Stimulated activated naive CD8-positive, alpha-beta T cell treated with anti-CD3 and anti-CD28 coated beads, Interleukin-15, Interleukin-2, amounts not matched to agents 100 ng/mL and 50 ng/mL, for 24 hours (primary cell): Measurements from ENCODE around the gene SGCD.
A peak's percentile ranks its signal among the peaks of the same experiment; 100 is the strongest.

ENCODE experiments used
- H3K27ac Mint-ChIP-seq: one replicate; pipeline ENCODE4 v1.8.0; 2021; ENCODE audit warnings: mild to moderate bottlenecking, mixed read lengths
- H3K27me3 Mint-ChIP-seq: one replicate; pipeline ENCODE4 v1.8.0; 2021; ENCODE audit warnings: mixed read lengths
- H3K36me3 Mint-ChIP-seq: one replicate; pipeline ENCODE4 v1.8.0; 2021; ENCODE audit warnings: low read depth, mixed read lengths
- H3K4me1 Mint-ChIP-seq: one replicate; pipeline ENCODE4 v1.8.0; 2021; ENCODE audit warnings: low read depth, mixed read lengths
- H3K4me3 Mint-ChIP-seq: one replicate; pipeline ENCODE4 v1.8.0; 2021; ENCODE audit warnings: mild to moderate bottlenecking, mixed read lengths
- H3K9me3 Mint-ChIP-seq: one replicate; pipeline ENCODE4 v1.8.0; 2021; ENCODE audit warnings: mixed read lengths

The SGCD gene

DNA sequence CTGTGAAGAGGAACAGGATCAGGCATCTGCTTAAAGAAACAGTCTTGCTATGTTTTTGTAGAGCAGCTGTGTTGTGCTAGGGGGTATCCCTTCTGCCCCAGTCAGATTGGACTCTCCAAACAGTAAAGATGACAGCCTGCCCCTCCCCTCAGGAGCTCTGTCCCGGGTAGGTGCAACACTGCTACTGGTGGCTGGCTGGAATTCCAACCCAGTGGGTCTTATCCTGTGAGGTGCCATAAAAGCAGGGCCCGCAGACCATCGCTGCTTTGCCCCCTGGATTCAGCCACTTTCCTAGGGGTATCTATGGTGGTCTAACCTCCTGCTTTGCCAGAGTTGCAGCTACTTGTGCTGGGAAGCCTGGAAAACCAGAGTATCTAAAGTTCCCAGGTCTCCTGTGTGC lies 408.5 kb downstream of the SGCD start:
- Mint-ChIP-seq H3K27me3 (peaks cover 37% of the 10 kb centered on the region), H3K36me3 (no peaks in the 10 kb centered on the region), H3K27ac (no peak overlapping the region), H3K4me1 (peaks cover 6% of the 10 kb centered on the region), H3K9me3 (no peaks in the 10 kb centered on the region), H3K4me3 (no peak overlapping the region)

DNA sequence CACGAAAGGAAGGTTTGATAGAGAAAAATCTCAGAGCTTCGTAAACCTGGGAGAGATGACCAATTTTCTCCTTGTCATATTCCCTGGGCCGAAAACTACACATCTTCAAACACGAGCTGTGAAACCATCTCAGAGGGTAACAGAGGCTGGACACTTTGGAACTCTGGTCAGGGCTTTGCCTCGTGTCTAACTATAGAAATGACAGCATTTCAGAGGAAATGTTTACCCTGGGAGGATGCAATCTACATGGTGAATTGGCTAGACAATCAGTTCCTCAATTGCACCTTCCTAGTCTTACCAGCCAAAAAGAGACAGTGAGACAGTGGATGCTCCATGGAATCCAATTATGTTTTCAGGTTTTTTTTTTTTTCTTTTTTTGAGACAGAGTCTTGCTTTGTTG lies 414.6 kb downstream of the SGCD start:
- Mint-ChIP-seq H3K4me3 (no peak overlapping the region), H3K27ac (no peak overlapping the region), H3K27me3 (peaks cover 29% of the 10 kb centered on the region), H3K4me1 (peaks cover 12% of the 10 kb centered on the region), H3K36me3 (no peaks in the 10 kb centered on the region), H3K9me3 (no peaks in the 10 kb centered on the region)

GRCh38 chr5:156753846-156754245 lies 426.9 kb downstream of the SGCD start:
- no peak overlapping the region for H3K4me3 Mint-ChIP-seq
- H3K4me1 Mint-ChIP-seq = peaks cover 24% of the 10 kb centered on the region
- H3K9me3 Mint-ChIP-seq = no peaks in the 10 kb centered on the region
- H3K27me3 Mint-ChIP-seq = no peaks in the 10 kb centered on the region
- H3K27ac Mint-ChIP-seq = peak overlapping the region; percentile 69
- H3K36me3 Mint-ChIP-seq = no peaks in the 10 kb centered on the region

DNA sequence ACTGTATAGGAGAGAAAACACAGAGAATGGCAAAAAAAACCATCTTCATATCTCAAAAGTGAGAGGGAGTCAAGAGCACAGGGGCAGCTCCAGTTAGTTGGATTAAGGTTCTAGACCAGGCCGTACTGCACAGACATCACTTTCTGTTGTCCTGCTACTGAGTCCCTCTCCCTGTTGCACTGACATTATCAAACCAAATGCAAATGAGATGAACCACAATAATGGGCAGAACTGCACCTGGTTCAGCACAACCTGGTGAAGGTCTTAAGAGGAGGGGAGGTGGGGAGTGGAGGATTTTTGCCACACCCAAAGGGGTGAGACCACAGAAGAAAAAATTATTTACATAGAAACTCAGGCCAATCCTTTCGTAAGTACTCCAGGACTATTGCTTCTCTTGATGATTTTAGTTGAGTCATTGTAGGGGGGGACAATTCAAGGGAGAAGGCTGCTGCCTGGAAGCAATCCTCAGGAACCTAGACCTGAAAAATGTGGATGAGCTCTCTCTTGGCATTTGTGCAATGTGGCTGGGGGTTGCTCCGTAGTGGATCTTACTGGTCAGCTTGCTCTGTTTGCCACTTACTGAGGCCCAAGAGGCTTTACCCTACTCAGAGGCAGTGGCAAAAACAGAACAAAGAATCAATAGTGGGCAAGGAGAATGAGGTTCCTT lies 428.6 kb downstream of the SGCD start:
- Mint-ChIP-seq H3K9me3 (no peaks in the 10 kb centered on the region), H3K36me3 (no peaks in the 10 kb centered on the region), H3K27me3 (peaks cover under 1% of the 10 kb centered on the region), H3K4me1 (peaks cover 28% of the 10 kb centered on the region), H3K27ac (peak overlapping the region; percentile 65), H3K4me3 (no peak overlapping the region)

- Mint-ChIP-seq H3K4me1 (peaks cover 27% of the 10 kb centered on the region), H3K4me3 (no peak overlapping the region), H3K36me3 (no peaks in the 10 kb centered on the region), H3K27me3 (peaks cover 7% of the 10 kb centered on the region), H3K9me3 (no peaks in the 10 kb centered on the region), H3K27ac (no peak overlapping the region)
Observed at GRCh38 chr5:156758011-156758791, 431.2 kb downstream of the SGCD start.

GRCh38 chr5:156759156-156759555 lies 432.2 kb downstream of the SGCD start:
- Mint-ChIP-seq H3K27ac (no peak overlapping the region), H3K27me3 (peaks cover 7% of the 10 kb centered on the region), H3K36me3 (no peaks in the 10 kb centered on the region), H3K4me3 (no peak overlapping the region), H3K4me1 (peaks cover 17% of the 10 kb centered on the region), H3K9me3 (no peaks in the 10 kb centered on the region)

DNA sequence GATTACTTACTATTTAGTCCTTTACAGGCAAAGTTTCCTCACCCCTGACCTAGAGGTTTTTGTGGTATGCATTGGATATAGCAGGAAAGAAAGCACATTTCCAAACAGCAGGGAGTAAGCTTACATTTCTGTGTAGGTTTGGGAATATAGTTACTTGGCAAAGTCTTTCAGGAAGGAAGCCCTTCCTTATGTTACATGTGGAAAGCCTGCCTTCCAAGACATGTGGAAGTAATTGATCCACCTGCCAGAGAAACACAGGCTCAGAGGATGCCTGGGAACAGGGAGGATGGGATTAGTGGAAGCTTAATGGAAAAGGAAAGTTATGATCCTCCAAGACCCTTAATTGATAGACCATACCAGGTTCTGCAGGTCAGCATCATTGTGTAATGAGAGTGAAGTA lies 435.8 kb downstream of the SGCD start:
- no peaks in the 10 kb centered on the region for H3K9me3 Mint-ChIP-seq
- no peak overlapping the region for H3K27ac Mint-ChIP-seq
- H3K36me3 Mint-ChIP-seq = no peaks in the 10 kb centered on the region
- H3K4me1 Mint-ChIP-seq = peaks cover 10% of the 10 kb centered on the region
- H3K4me3 Mint-ChIP-seq = no peak overlapping the region
- H3K27me3 Mint-ChIP-seq = peaks cover 7% of the 10 kb centered on the region

DNA sequence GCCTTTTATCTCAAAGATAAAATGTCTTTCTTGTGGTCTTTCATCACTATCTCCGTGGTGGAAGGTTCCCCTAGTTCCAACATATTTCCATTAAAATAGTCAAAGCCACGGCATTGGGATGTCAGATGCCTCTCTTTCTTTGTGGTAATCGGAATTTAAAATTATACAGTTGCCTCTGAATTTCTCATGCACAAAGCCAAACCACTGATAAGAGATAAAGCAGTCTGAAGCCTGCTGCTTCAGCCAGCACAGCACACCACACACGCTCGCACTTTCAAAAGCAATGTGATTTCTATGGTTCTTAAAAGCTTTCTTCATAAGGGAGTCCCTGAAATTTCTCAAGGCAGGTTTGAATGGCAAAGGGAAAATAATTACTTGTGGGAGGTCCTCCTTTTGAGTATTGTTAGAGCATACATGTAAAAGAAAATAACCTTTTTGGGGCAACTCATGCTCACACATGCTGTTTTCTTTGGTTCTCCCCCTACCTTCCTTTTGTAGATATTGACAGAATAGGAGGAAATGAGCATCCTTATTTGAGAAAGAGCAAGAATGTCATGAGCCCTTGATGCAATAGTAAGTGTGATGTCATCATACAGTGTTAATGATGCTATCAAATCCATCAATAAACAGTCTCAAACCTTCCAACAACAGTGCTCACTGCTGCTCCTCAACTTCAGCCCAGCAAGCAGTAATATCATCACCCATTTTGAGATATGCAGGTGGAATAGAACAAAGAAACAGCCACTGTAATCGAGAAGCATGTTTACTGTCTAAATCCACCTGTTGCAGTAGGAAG lies 437.4 kb downstream of the SGCD start:
- H3K27me3 Mint-ChIP-seq = peaks cover 14% of the 10 kb centered on the region
- no peak overlapping the region for H3K4me3 Mint-ChIP-seq
- H3K36me3 Mint-ChIP-seq = no peaks in the 10 kb centered on the region

GRCh38 chr5:156774273-156774672 lies 447.3 kb downstream of the SGCD start:
- H3K36me3 Mint-ChIP-seq = no peaks in the 10 kb centered on the region
- no peak overlapping the region for H3K27ac Mint-ChIP-seq
- peaks cover 4% of the 10 kb centered on the region for H3K9me3 Mint-ChIP-seq
- peaks cover 11% of the 10 kb centered on the region for H3K27me3 Mint-ChIP-seq
- H3K4me3 Mint-ChIP-seq = no peak overlapping the region
- no peaks in the 10 kb centered on the region for H3K4me1 Mint-ChIP-seq

More for the DNA sequence above, 437.4 kb downstream of the SGCD start:
- Mint-ChIP-seq H3K4me1 (no peaks in the 10 kb centered on the region), H3K27ac (no peak overlapping the region), H3K9me3 (no peaks in the 10 kb centered on the region)

- Mint-ChIP-seq H3K9me3 (peaks cover 4% of the 10 kb centered on the region), H3K36me3 (no peaks in the 10 kb centered on the region), H3K4me3 (no peak overlapping the region), H3K27me3 (peaks cover 12% of the 10 kb centered on the region), H3K4me1 (no peaks in the 10 kb centered on the region), H3K27ac (no peak overlapping the region)
Observed at GRCh38 chr5:156778139-156778706, 451.3 kb downstream of the SGCD start.

- H3K27me3 Mint-ChIP-seq = peaks cover 12% of the 10 kb centered on the region
- no peak overlapping the region for H3K27ac Mint-ChIP-seq
- H3K36me3 Mint-ChIP-seq = no peaks in the 10 kb centered on the region
- no peaks in the 10 kb centered on the region for H3K4me1 Mint-ChIP-seq
- peaks cover 4% of the 10 kb centered on the region for H3K9me3 Mint-ChIP-seq
- H3K4me3 Mint-ChIP-seq = no peak overlapping the region
Observed at GRCh38 chr5:156778752-156779151, 451.8 kb downstream of the SGCD start.

GRCh38 chr5:156779436-156779835 lies 452.5 kb downstream of the SGCD start:
- H3K36me3 Mint-ChIP-seq = no peaks in the 10 kb centered on the region
- no peaks in the 10 kb centered on the region for H3K4me1 Mint-ChIP-seq
- no peak overlapping the region for H3K4me3 Mint-ChIP-seq
- no peak overlapping the region for H3K27ac Mint-ChIP-seq
- peaks cover 12% of the 10 kb centered on the region for H3K27me3 Mint-ChIP-seq
- peaks cover 8% of the 10 kb centered on the region for H3K9me3 Mint-ChIP-seq

GRCh38 chr5:156783092-156783491 lies 456.1 kb downstream of the SGCD start:
- peaks cover 13% of the 10 kb centered on the region for H3K9me3 Mint-ChIP-seq
- H3K4me1 Mint-ChIP-seq = no peaks in the 10 kb centered on the region
- H3K4me3 Mint-ChIP-seq = no peak overlapping the region
- no peak overlapping the region for H3K27ac Mint-ChIP-seq
- no peaks in the 10 kb centered on the region for H3K36me3 Mint-ChIP-seq
- H3K27me3 Mint-ChIP-seq = peaks cover 13% of the 10 kb centered on the region

- H3K4me3 Mint-ChIP-seq = no peak overlapping the region
- no peaks in the 10 kb centered on the region for H3K4me1 Mint-ChIP-seq
- H3K9me3 Mint-ChIP-seq = peaks cover 4% of the 10 kb centered on the region
- no peak overlapping the region for H3K27ac Mint-ChIP-seq
- no peaks in the 10 kb centered on the region for H3K36me3 Mint-ChIP-seq
- H3K27me3 Mint-ChIP-seq = no peaks in the 10 kb centered on the region
Observed at GRCh38 chr5:156794687-156795086, 467.7 kb downstream of the SGCD start.

GRCh38 chr5:156798201-156798600 lies 471.2 kb downstream of the SGCD start:
- Mint-ChIP-seq H3K4me1 (no peaks in the 10 kb centered on the region), H3K27ac (no peak overlapping the region), H3K36me3 (no peaks in the 10 kb centered on the region), H3K4me3 (no peak overlapping the region), H3K27me3 (peaks cover 4% of the 10 kb centered on the region), H3K9me3 (no peaks in the 10 kb centered on the region)
